Measurements from ENCODE around the gene CD4.
A peak's percentile ranks its signal among the peaks of the same experiment; 100 is the strongest.

The CD4 gene

GRCh38 chr12:6778574-6779550 is 10.5 kb upstream of the CD4 start (continued):
- TF ChIP-seq ZNF76 (tag by site-specific recombination; IDR thresholded peaks at IDR 0.05; ENCODE audit: borderline replicate concordance, low read depth) (peak; percentile 72), ZSCAN5A (tag by site-specific recombination; IDR thresholded peaks at IDR 0.05) (no peak)

GRCh38 chr12:6779708-6780432 is 9.5 kb upstream of the CD4 start:
- Histone ChIP-seq H3K27ac (ENCODE audit: extremely low read depth, low read depth, low read length) (no peak overlapping the region), H3K36me3 (ENCODE audit: control insufficient read depth in 2 of 2, insufficient read depth in 1 of 2, low read length in 2 of 2) (no peaks in the 10 kb centered on the region), H3K4me3 (ENCODE audit: low read depth, low read length) (no peak overlapping the region), H3K9me3 (ENCODE audit: control insufficient read depth, insufficient read depth, low read depth, low read length) (no peaks in the 10 kb centered on the region), H3K4me1 (ENCODE audit: control insufficient read depth, insufficient read depth, low read length) (peaks cover 7% of the 10 kb centered on the region)
- POLR2A ChIA-PET: interaction anchor here (1.0 kb wide), 1 partner anchor 91 kb away, joined by 4 read pairs; the partner anchor contains the start of gene ZNF384
- CTCF ChIA-PET: interaction anchor here (0.6 to 8.3 kb wide), 13 partner anchors 9 to 360 kb away, joined by 3 to 93 read pairs (median 4); partner anchors contain the start of genes CD4, MLF2 and PTMS
- TF ChIP-seq ZNF148 (tag by site-specific recombination; IDR thresholded peaks at IDR 0.05; ENCODE audit: borderline replicate concordance) (no peak), ZNF174 (tag by site-specific recombination; IDR thresholded peaks at IDR 0.05) (no peak), ZNF169 (tag by site-specific recombination; IDR thresholded peaks at IDR 0.05) (no peak), ZNF544 (tag by site-specific recombination; IDR thresholded peaks at IDR 0.05) (no peak), ZNF302 (tag by site-specific recombination; IDR thresholded peaks at IDR 0.05; ENCODE audit: low read depth) (no peak), ZNF266 (tag by site-specific recombination; IDR thresholded peaks at IDR 0.05; ENCODE audit: low read depth) (no peak), ZNF311 (tag by site-specific recombination; IDR thresholded peaks at IDR 0.05; ENCODE audit: borderline replicate concordance) (no peak), WT1 (tag by site-specific recombination; IDR thresholded peaks at IDR 0.05) (no peak), ZNF223 (tag by site-specific recombination; IDR thresholded peaks at IDR 0.05) (no peak), SETDB1 (IDR thresholded peaks at IDR 0.05; ENCODE audit: insufficient read length, low read length) (no peak), ZNF658 (tag by site-specific recombination; IDR thresholded peaks at IDR 0.05) (no peak), ZBTB1 (tag by site-specific recombination; IDR thresholded peaks at IDR 0.05) (no peak), ZNF146 (tag by site-specific recombination; IDR thresholded peaks at IDR 0.05) (no peak), RBAK (tag by site-specific recombination; IDR thresholded peaks at IDR 0.05) (no peak), ZNF121 (tag by site-specific recombination; IDR thresholded peaks at IDR 0.05) (no peak)
- TF ChIP-seq, protein P1, sequence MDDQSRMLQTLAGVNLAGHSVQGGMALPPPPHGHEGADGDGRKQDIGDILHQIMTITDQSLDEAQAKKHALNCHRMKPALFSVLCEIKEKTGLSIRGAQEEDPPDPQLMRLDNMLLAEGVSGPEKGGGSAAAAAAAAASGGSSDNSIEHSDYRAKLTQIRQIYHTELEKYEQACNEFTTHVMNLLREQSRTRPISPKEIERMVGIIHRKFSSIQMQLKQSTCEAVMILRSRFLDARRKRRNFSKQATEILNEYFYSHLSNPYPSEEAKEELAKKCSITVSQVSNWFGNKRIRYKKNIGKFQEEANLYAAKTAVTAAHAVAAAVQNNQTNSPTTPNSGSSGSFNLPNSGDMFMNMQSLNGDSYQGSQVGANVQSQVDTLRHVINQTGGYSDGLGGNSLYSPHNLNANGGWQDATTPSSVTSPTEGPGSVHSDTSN (CRISPR knock-in tag; IDR thresholded peaks at IDR 0.05): no peak
- TF ChIP-seq, protein P2, sequence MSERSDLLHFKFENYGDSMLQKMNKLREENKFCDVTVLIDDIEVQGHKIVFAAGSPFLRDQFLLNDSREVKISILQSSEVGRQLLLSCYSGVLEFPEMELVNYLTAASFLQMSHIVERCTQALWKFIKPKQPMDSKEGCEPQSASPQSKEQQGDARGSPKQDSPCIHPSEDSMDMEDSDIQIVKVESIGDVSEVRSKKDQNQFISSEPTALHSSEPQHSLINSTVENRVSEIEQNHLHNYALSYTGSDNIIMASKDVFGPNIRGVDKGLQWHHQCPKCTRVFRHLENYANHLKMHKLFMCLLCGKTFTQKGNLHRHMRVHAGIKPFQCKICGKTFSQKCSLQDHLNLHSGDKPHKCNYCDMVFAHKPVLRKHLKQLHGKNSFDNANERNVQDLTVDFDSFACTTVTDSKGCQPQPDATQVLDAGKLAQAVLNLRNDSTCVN (tag by site-specific recombination; optimal IDR thresholded peaks at IDR 0.05): no peak
- TF ChIP-seq, protein P3, sequence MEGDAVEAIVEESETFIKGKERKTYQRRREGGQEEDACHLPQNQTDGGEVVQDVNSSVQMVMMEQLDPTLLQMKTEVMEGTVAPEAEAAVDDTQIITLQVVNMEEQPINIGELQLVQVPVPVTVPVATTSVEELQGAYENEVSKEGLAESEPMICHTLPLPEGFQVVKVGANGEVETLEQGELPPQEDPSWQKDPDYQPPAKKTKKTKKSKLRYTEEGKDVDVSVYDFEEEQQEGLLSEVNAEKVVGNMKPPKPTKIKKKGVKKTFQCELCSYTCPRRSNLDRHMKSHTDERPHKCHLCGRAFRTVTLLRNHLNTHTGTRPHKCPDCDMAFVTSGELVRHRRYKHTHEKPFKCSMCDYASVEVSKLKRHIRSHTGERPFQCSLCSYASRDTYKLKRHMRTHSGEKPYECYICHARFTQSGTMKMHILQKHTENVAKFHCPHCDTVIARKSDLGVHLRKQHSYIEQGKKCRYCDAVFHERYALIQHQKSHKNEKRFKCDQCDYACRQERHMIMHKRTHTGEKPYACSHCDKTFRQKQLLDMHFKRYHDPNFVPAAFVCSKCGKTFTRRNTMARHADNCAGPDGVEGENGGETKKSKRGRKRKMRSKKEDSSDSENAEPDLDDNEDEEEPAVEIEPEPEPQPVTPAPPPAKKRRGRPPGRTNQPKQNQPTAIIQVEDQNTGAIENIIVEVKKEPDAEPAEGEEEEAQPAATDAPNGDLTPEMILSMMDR (tag by site-specific recombination; IDR thresholded peaks at IDR 0.05): no peak
- TF ChIP-seq, protein P4, sequence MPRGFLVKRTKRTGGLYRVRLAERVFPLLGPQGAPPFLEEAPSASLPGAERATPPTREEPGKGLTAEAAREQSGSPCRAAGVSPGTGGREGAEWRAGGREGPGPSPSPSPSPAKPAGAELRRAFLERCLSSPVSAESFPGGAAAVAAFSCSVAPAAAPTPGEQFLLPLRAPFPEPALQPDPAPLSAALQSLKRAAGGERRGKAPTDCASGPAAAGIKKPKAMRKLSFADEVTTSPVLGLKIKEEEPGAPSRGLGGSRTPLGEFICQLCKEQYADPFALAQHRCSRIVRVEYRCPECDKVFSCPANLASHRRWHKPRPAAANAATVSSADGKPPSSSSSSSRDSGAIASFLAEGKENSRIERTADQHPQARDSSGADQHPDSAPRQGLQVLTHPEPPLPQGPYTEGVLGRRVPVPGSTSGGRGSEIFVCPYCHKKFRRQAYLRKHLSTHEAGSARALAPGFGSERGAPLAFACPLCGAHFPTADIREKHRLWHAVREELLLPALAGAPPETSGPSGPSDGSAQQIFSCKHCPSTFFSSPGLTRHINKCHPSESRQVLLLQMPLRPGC (tag by site-specific recombination; IDR thresholded peaks at IDR 0.05): no peak
